HG02852 (cell line): Measurements from ENCODE around the gene TLN1.

Source experiments
- ATAC-seq: cut with Tn5 transposase; IDR thresholded peaks from one replicate; pipeline ENCODE4 v1.9.1; 2021; ENCODE audit warnings: mild to moderate bottlenecking, moderate library complexity; ENCODE audit not compliant: unreplicated experiment

TLN1 gene

GRCh38 chr9:35731415-35732184, 395 bp downstream of the TLN1 start:
- no peak for ATAC-seq

GRCh38 chr9:35730486-35730854, 1.5 kb downstream of the TLN1 start:
- no peak for ATAC-seq

GRCh38 chr9:35729700-35730485, 2.1 kb downstream of the TLN1 start:
- no peak for ATAC-seq

- ATAC-seq = no peak
Measured at GRCh38 chr9:35729101-35729500, 2.9 kb downstream of the TLN1 start.

GRCh38 chr9:35728041-35728971, 3.7 kb downstream of the TLN1 start:
- no peak for ATAC-seq

GRCh38 chr9:35727676-35728040, 4.3 kb downstream of the TLN1 start:
- ATAC-seq = no peak

- ATAC-seq = no peak
Measured at GRCh38 chr9:35726931-35727330, 5.1 kb downstream of the TLN1 start.

- no peak for ATAC-seq
Measured at GRCh38 chr9:35725362-35725761, 6.6 kb downstream of the TLN1 start.

GRCh38 chr9:35723908-35724307, 8.1 kb downstream of the TLN1 start:
- ATAC-seq = no peak

GRCh38 chr9:35723426-35723825, 8.6 kb downstream of the TLN1 start:
- ATAC-seq = no peak

- no peak for ATAC-seq
Measured at GRCh38 chr9:35719546-35719945, 12.4 kb downstream of the TLN1 start.

- no peak for ATAC-seq
Measured at GRCh38 chr9:35718721-35719511, 13.1 kb downstream of the TLN1 start.

- ATAC-seq = no peak
Measured at GRCh38 chr9:35717132-35717870, 14.7 kb downstream of the TLN1 start.

- no peak for ATAC-seq
Measured at GRCh38 chr9:35716230-35716629, 15.8 kb downstream of the TLN1 start.

GRCh38 chr9:35714579-35715252, 17.3 kb downstream of the TLN1 start:
- no peak for ATAC-seq

- no peak for ATAC-seq
Measured at GRCh38 chr9:35714123-35714522, 17.9 kb downstream of the TLN1 start.

GRCh38 chr9:35713578-35713977, 18.4 kb downstream of the TLN1 start:
- no peak for ATAC-seq

- no peak for ATAC-seq
Measured at GRCh38 chr9:35712762-35713400, 19.1 kb downstream of the TLN1 start.
